GM13976 (cell line): Measurements from ENCODE around the gene POLRMT.

Experiments
- DNase-seq: peaks from one replicate; pipeline ENCODE4 v3.0.0; 2012; ENCODE audit warnings: low spot score
- CTCF ChIP-seq: IDR thresholded peaks from 2 replicates; pipeline ENCODE4 v1.5.1; 2012; ENCODE audit warnings: borderline replicate concordance, mild to moderate bottlenecking; ENCODE audit not compliant: insufficient read depth; ENCODE audit errors: extremely low read depth, missing control alignments, control extremely low read depth
- in situ Hi-C: fragments of 300-500 bp; cut with MboI; formaldehyde crosslinking; loops from one replicate; pipeline ENCODE4 v1.12.0; 2022; ENCODE audit warnings: low sequenced_read_pairs, mixed read lengths, inconsistent platforms; ENCODE audit not compliant: unreplicated experiment

POLRMT gene

GRCh38 chr19:641702-642101, 8.4 kb upstream of the POLRMT start:
- in situ Hi-C loops: no loop called here
- DNase-seq: no peak
- TF ChIP-seq CTCF: no peak

GRCh38 chr19:640606-641189, 7.4 kb upstream of the POLRMT start:
- DNase-seq: no peak
- in situ Hi-C loops: no loop called here
- no peak for TF ChIP-seq CTCF

GRCh38 chr19:640161-640558, 6.8 kb upstream of the POLRMT start:
- TF ChIP-seq CTCF: no peak
- DNase-seq: no peak
- in situ Hi-C loops: no loop called here

- DNase-seq: peak; percentile 98
- TF ChIP-seq CTCF: no peak
- in situ Hi-C loops: no loop called here
These were observed 6.2 kb upstream of the POLRMT start, which contains the start of gene FGF22 for GRCh38 chr19:639253-640160. FGF22 (plus strand) TSS chr19:639879; CDS start chr19:639926, 47 bp downstream.

GRCh38 chr19:638906-639252, 5.5 kb upstream of the POLRMT start:
- no peak for DNase-seq
- in situ Hi-C loops: no loop called here

GRCh38 chr19:634975-635652, 1.8 kb upstream of the POLRMT start:
- in situ Hi-C loops: no loop called here

More at GRCh38 chr19:638906-639252, 5.5 kb upstream of the POLRMT start:
- TF ChIP-seq CTCF: no peak

More at GRCh38 chr19:634975-635652, 1.8 kb upstream of the POLRMT start:
- no peak for DNase-seq
- TF ChIP-seq CTCF: no peak
